ENCODE measurements around the gene TMCC2. TPM values are rescaled to one million over a fixed set of nuclear protein-coding genes. Genes with fewer than 3 reads are reported as not detected.

The TMCC2 gene
- total and polyA plus RNA-seq, 2 of the 4 experiments (the other 2 are of a cell fraction), result 2.0 to 4.2 TPM

GRCh38 chr1:205182930-205183329 lies 44.8 kb upstream of the TMCC2 start:
- H2AK5ac ChIP-seq (ENCODE audit: low read depth, low read length), result no peak overlapping the region
- intact Hi-C loops (cut with micrococcal nuclease), result no loop called here
- no peak overlapping the region for H2AFZ ChIP-seq (replicated peaks; ENCODE audit: low read length, poor library complexity)
- H3K56ac ChIP-seq (ENCODE audit: extremely low read depth, insufficient read depth, low read length), result no peak overlapping the region
- POLR2A ChIA-PET (ENCODE audit: unreplicated experiment), result no interaction called here
- H3K27ac ChIP-seq (ENCODE audit: insufficient read depth, low read length), result no peak overlapping the region
- no peak overlapping the region for H3K18ac ChIP-seq (ENCODE audit: low read depth, low read length)
- H3K9me1 ChIP-seq (ENCODE audit: insufficient read depth, low read length), result peaks cover 12% of the 10 kb centered on the region
- H3K4me1 ChIP-seq (ENCODE audit: control insufficient read depth, insufficient read depth, low read length), result peaks cover 11% of the 10 kb centered on the region
- dilution Hi-C loops (cut with HindIII; ENCODE audit: low sequenced_read_pairs, unreplicated experiment), result no loop called here
- no peaks in the 10 kb centered on the region for H3K9me3 ChIP-seq (ENCODE audit: control insufficient read depth, insufficient read depth, low read length)
- no peak overlapping the region for H2BK120ac ChIP-seq (ENCODE audit: low read depth, low read length)
- DNase-seq (no peak), ATAC-seq (ENCODE audit: low read depth) (no peak)
- H3K4me2 ChIP-seq (ENCODE audit: low read depth, low read length), result no peak overlapping the region
- no peak for TF ChIP-seq NFE2L2 (IDR thresholded peaks at IDR 0.05; ENCODE audit: low read depth, low read length)
- no peak for TF ChIP-seq CEBPB (IDR thresholded peaks at IDR 0.05; ENCODE audit: low read depth, low read length)
- TF ChIP-seq CHD1 (IDR thresholded peaks at IDR 0.05; ENCODE audit: low read depth, low read length), result no peak
- no peak for TF ChIP-seq RAD21 (IDR thresholded peaks at IDR 0.05; ENCODE audit: low read length)
- no peak for TF ChIP-seq MXI1 (IDR thresholded peaks at IDR 0.05; ENCODE audit: borderline replicate concordance, low read depth, low read length)
- no peak for TF ChIP-seq BHLHE40 (IDR thresholded peaks at IDR 0.05; ENCODE audit: low read depth, low read length)
- H4K20me1 ChIP-seq (ENCODE audit: insufficient read depth, low read length), result 0 out of 2 replicates have a peak, but pooled peaks cover 5% of the 10 kb centered on the region
- H3K27me3 ChIP-seq (ENCODE audit: control insufficient read depth, insufficient read depth, low read length), result no peaks in the 10 kb centered on the region
- no peak overlapping the region for H2AK9ac ChIP-seq (replicated peaks; ENCODE audit: low read depth, low read length, poor library complexity)
- H4K91ac ChIP-seq (ENCODE audit: insufficient read depth, low read depth, low read length), result no peak overlapping the region
- H3K4ac ChIP-seq (ENCODE audit: low read depth, low read length), result no peak overlapping the region
- peaks cover 35 to 77% of the 10 kb centered on the region in 2 experiments for H3K79me1 ChIP-seq (ENCODE audit: low read depth in 1 of 2, low read length in 2 of 2)
- no peak overlapping the region for H3K4me3 ChIP-seq (ENCODE audit: insufficient read depth, low read depth, low read length)
- in situ Hi-C loops (cut with MboI; ENCODE audit: low sequenced_read_pairs), result no loop called here
- no peak overlapping the region for H2BK5ac ChIP-seq (ENCODE audit: low read depth, low read length, poor library complexity, severe bottlenecking)
- peaks cover 6% of the 10 kb centered on the region; the same call in 1 of the 2 replicates for H3K36me3 ChIP-seq (ENCODE audit: control insufficient read depth, insufficient read depth, low read length)
- H2BK20ac ChIP-seq (ENCODE audit: low read depth, low read length), result no peak overlapping the region
- H3K9ac ChIP-seq (ENCODE audit: low read depth, low read length), result no peak overlapping the region
- no CpG with 5 or more reads among the region's 2 CpGs for WGBS, 2 experiments (ENCODE audit: extremely low coverage in 2 of 2, insufficient read length in 1 of 2)
- no peak overlapping the region for H4K8ac ChIP-seq (ENCODE audit: low read depth in 2 of 2, low read length in 2 of 2)
- no peak overlapping the region for H3K23ac ChIP-seq (ENCODE audit: low read depth, low read length)
- no peak overlapping the region for H4K5ac ChIP-seq (ENCODE audit: low read depth, low read length)
- 0 out of 2 replicates have a peak overlapping the region, but pooled peaks have one; percentile 16 for H3K14ac ChIP-seq (replicated peaks; ENCODE audit: low read depth, low read length)
- no TSS peak for BruUV-seq (replicated peaks)
- CTCF ChIA-PET, result interaction anchor here (0.6 kb wide), 1 partner anchor 8 kb away, joined by 3 read pairs; no protein-coding TSS in a partner anchor
- H2BK15ac ChIP-seq (ENCODE audit: low read depth, low read length), result no peak overlapping the region
